Measurements from ENCODE around the gene TTC38. TPM values are rescaled to one million over a fixed set of nuclear protein-coding genes. Genes with fewer than 3 reads are reported as not detected.
A peak's percentile ranks its signal among the peaks of the same experiment; 100 is the strongest.

Gene TTC38
- total RNA-seq, 2 donors from 2014 or later: 10.1 to 16.5 TPM

- Mint-ChIP-seq H3K27ac (peak overlapping the region; percentile 15), H3K27me3 (ENCODE audit: low read depth) (no peaks in the 10 kb centered on the region), H3K9me3 (no peaks in the 10 kb centered on the region), H3K4me3 (no peak overlapping the region), H3K36me3 (ENCODE audit: insufficient read depth in 2 of 2) (peaks cover 5 to 31% of the 10 kb centered on the region in 2 donors), H3K4me1 (ENCODE audit: low read depth) (peaks cover 32% of the 10 kb centered on the region)
- DNase-seq: no peak
- no peak for ATAC-seq (replicated peaks in 1 of 2)
Observed at GRCh38 chr22:46337870-46338269, 70.1 kb downstream of the TTC38 start.

GRCh38 chr22:46338636-46339035, 70.8 kb downstream of the TTC38 start:
- Mint-ChIP-seq H3K9me3 (no peaks in the 10 kb centered on the region), H3K4me3 (no peak overlapping the region), H3K27ac (no peak overlapping the region), H3K4me1 (ENCODE audit: low read depth) (peaks cover 32% of the 10 kb centered on the region), H3K36me3 (ENCODE audit: insufficient read depth in 2 of 2) (peaks cover 5 to 35% of the 10 kb centered on the region in 2 donors), H3K27me3 (ENCODE audit: low read depth) (no peaks in the 10 kb centered on the region)
- no peak for ATAC-seq (replicated peaks in 1 of 2)
- DNase-seq: no peak

- Mint-ChIP-seq H3K9me3 (no peaks in the 10 kb centered on the region), H3K36me3 (ENCODE audit: insufficient read depth in 2 of 2) (peaks cover 5 to 37% of the 10 kb centered on the region in 2 donors), H3K27ac (no peak overlapping the region), H3K4me3 (no peak overlapping the region), H3K4me1 (ENCODE audit: low read depth) (peaks cover 25% of the 10 kb centered on the region), H3K27me3 (ENCODE audit: low read depth) (no peaks in the 10 kb centered on the region)
- ATAC-seq (replicated peaks in 1 of 2) (no peak), DNase-seq (no peak)
Observed at GRCh38 chr22:46339956-46340355, 72.1 kb downstream of the TTC38 start.

- no peak for DNase-seq
- Mint-ChIP-seq H3K4me1 (ENCODE audit: low read depth) (peaks cover 25% of the 10 kb centered on the region), H3K27me3 (ENCODE audit: low read depth) (no peaks in the 10 kb centered on the region), H3K4me3 (no peak overlapping the region), H3K27ac (no peak overlapping the region), H3K9me3 (no peaks in the 10 kb centered on the region), H3K36me3 (ENCODE audit: insufficient read depth in 2 of 2) (peaks cover 5 to 38% of the 10 kb centered on the region in 2 donors)
- no peak for ATAC-seq (replicated peaks in 1 of 2)
Observed at GRCh38 chr22:46340676-46341075, 72.9 kb downstream of the TTC38 start.

Other genes with a start within 250 kb of the TTC38 start
- 10 to 100 TPM; 14.8 to 16.6 TPM for gene PPARA, start 117.5 kb upstream of the TTC38 start, total RNA-seq
- 10 to 100 TPM; 13.1 to 14.9 TPM for gene CDPF1, start 17.7 kb upstream of the TTC38 start, total RNA-seq
- not detected for gene PKDREJ, start 4.7 kb upstream of the TTC38 start, total RNA-seq
- gene GTSE1, start 28.9 kb downstream of the TTC38 start, total RNA-seq: 10 to 100 TPM; 54.2 to 60.5 TPM
- gene TRMU, start 67.7 kb downstream of the TTC38 start, total RNA-seq: 10 to 100 TPM; 65.3 to 69.7 TPM